PC-3 (cell line): Measurements from ENCODE around the gene ERVK3-1.

Source experiments
- EZH2 ChIP-seq: fragments of 300-600 bp; sonication (generic); IDR thresholded peaks from one replicate; pipeline ENCODE4 v1.6.1; 2017; ENCODE audit warnings: antibody characterized with exemption, mild to moderate bottlenecking, low read length; ENCODE audit not compliant: unreplicated experiment
- EZH2phosphoT487 ChIP-seq: fragments of 300-600 bp; sonication (generic); IDR thresholded peaks from 2 replicates; pipeline ENCODE4 v1.6.1; 2018; ENCODE audit warnings: mild to moderate bottlenecking, antibody characterized with exemption, low read length, borderline replicate concordance
- TF ChIP-seq, protein P1 (sequence below): fragments of 300-600 bp; sonication (generic); conservative IDR thresholded peaks from 2 replicates; pipeline ENCODE4 v1.5.1; 2017; ENCODE audit warnings: antibody characterized with exemption, low read depth, mild to moderate bottlenecking, low read length

DNA sequence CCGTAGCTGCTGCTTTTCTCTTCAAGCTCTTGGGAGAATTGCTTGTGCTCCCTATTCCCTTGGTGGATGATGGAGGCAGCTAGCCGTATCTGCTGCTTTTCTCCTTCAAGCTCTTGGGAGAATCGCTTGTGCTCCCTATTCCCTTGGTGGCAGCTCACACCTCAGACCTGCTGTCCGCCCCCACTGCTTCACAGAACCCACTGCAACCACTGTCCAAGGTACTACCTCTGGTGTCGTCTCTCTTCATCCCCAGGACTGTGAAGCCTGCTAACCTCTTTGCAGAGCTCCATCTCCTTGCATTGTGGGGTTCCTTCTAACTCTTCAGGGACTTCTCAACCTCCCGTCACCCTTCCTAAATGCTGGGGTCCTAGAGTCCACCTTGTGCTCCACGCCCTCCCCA lies 4.6 kb upstream of the ERVK3-1 start:
- TF ChIP-seq, protein P1, sequence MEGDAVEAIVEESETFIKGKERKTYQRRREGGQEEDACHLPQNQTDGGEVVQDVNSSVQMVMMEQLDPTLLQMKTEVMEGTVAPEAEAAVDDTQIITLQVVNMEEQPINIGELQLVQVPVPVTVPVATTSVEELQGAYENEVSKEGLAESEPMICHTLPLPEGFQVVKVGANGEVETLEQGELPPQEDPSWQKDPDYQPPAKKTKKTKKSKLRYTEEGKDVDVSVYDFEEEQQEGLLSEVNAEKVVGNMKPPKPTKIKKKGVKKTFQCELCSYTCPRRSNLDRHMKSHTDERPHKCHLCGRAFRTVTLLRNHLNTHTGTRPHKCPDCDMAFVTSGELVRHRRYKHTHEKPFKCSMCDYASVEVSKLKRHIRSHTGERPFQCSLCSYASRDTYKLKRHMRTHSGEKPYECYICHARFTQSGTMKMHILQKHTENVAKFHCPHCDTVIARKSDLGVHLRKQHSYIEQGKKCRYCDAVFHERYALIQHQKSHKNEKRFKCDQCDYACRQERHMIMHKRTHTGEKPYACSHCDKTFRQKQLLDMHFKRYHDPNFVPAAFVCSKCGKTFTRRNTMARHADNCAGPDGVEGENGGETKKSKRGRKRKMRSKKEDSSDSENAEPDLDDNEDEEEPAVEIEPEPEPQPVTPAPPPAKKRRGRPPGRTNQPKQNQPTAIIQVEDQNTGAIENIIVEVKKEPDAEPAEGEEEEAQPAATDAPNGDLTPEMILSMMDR: no peak
- TF ChIP-seq EZH2 (no peak), EZH2phosphoT487 (no peak)
